Spleen (tissue), 7 donors: ENCODE data around the gene GAPDHS.

Experiments used
- POLR2A ChIP-seq, 3 donors: fragments of 450-650 bp; IDR thresholded peaks; one replicate each; pipeline ENCODE4 v1.5.1; 2017; ENCODE audit warnings: antibody characterized with exemption in 3 of 3, mild to moderate bottlenecking in 1 of 3
- TF ChIP-seq, protein P1 (sequence below), 11 experiments: fragments of 200-600 bp in 7 of 11; fragments of 450-650 bp in 4 of 11; sonication (generic) in 4 of 11; IDR thresholded peaks in 8 of 11; conservative IDR thresholded peaks in 3 of 11; 1 replicate in 7 of 11; 2 replicates in 4 of 11; pipeline versions ENCODE4 v1.4.0 to v1.8.0; 2016 to 2021; ENCODE audit warnings: antibody characterized with exemption in 11 of 11, inconsistent platforms in 4 of 11, mild to moderate bottlenecking in 1 of 11
- donor health status: DM: no; HTN: no; CAD: no; lungs with moderate emphysema.
- donor health status: DM: no; HTN: no; CAD: no.
- donor health status: DM: no; HTN: no; CAD: no.

DNA sequence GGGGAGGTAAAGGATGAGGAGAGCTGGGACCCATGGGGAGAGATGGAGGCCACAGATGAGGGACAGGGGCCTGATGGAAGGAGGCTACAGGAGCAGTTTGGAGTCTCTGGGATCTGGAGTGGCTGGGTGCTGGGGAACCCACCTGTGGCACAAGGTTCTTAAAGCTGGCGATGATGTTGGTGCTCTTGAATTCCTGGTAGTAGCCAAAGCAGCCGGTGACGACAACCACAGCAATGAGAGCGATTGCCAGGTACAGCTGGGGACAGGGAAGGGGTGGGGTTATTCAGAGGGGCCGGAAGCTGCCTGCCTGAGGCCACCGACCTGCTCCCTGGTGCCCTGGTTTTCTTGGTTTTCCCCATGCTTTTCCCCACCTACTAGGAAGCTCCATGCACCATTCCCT is 27.4 kb downstream of the GAPDHS start:
- TF ChIP-seq, protein P1, sequence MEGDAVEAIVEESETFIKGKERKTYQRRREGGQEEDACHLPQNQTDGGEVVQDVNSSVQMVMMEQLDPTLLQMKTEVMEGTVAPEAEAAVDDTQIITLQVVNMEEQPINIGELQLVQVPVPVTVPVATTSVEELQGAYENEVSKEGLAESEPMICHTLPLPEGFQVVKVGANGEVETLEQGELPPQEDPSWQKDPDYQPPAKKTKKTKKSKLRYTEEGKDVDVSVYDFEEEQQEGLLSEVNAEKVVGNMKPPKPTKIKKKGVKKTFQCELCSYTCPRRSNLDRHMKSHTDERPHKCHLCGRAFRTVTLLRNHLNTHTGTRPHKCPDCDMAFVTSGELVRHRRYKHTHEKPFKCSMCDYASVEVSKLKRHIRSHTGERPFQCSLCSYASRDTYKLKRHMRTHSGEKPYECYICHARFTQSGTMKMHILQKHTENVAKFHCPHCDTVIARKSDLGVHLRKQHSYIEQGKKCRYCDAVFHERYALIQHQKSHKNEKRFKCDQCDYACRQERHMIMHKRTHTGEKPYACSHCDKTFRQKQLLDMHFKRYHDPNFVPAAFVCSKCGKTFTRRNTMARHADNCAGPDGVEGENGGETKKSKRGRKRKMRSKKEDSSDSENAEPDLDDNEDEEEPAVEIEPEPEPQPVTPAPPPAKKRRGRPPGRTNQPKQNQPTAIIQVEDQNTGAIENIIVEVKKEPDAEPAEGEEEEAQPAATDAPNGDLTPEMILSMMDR (IDR thresholded peaks at IDR 0.05 in 8 of 11, conservative IDR thresholded peaks at IDR 0.05 in 3 of 11) = no peak
- TF ChIP-seq POLR2A (IDR thresholded peaks at IDR 0.05) = no peak
